ENCODE data around the gene MED9. TPM values are rescaled to one million over a fixed set of nuclear protein-coding genes. Genes with fewer than 3 reads are reported as not detected.

MED9 gene
- polyA plus RNA-seq, 1 of the 3 experiments (the other 2 are of a cell fraction): 10.1 TPM

GRCh38 chr17:17487998-17488397, 11.2 kb downstream of the MED9 start:
- no peak overlapping the region for H2AFZ ChIP-seq (ENCODE audit: low read depth)
- H3K4me2 ChIP-seq: no peak overlapping the region
- no peaks in the 10 kb centered on the region for H3K4me1 ChIP-seq (ENCODE audit: control insufficient read depth in 1 of 2, insufficient read depth in 2 of 2, low read depth in 1 of 2, low read length in 1 of 2)
- 71% methylated on average over 2 of the region's 2 CpGs for WGBS (ENCODE audit: low lambda C conversion rate)
- peaks cover 31% of the 10 kb centered on the region for H3K79me2 ChIP-seq (ENCODE audit: insufficient read depth)
- ChIA-PET POLR2A (no interaction called here), CTCF (interaction anchor here (1.1 kb wide), 1 partner anchor 82 kb away, joined by 5 read pairs; no protein-coding TSS in a partner anchor)
- H3K36me3 ChIP-seq (replicated peaks in 1 of 2; ENCODE audit: control insufficient read depth in 1 of 2, insufficient read depth in 2 of 2, low read length in 1 of 2): peaks cover 3 to 37% of the 10 kb centered on the region in 2 experiments
- DNase-seq: no peak
- peaks cover 8% of the 10 kb centered on the region; the same call in 1 of the 2 replicates for H4K20me1 ChIP-seq (ENCODE audit: insufficient read depth)
- no peaks in the 10 kb centered on the region for H3K9me3 ChIP-seq
- H3K4me3 ChIP-seq (ENCODE audit: low read depth in 2 of 2, low read length in 1 of 2): no peak overlapping the region
- H3F3A ChIP-seq (replicated peaks; ENCODE audit: insufficient read depth): peaks cover 2% of the 10 kb centered on the region
- H3K9ac ChIP-seq: no peak overlapping the region
- H3K27me3 ChIP-seq (ENCODE audit: insufficient read depth): no peaks in the 10 kb centered on the region
- no peak overlapping the region for H3K27ac ChIP-seq (ENCODE audit: low read depth in 2 of 2, low read length in 1 of 2)
- no peaks in the 10 kb centered on the region for H3K9me2 ChIP-seq
- TF ChIP-seq MAX (IDR thresholded peaks at IDR 0.05; ENCODE audit: low read depth) (no peak), RXRA (IDR thresholded peaks at IDR 0.05; ENCODE audit: borderline replicate concordance, low read depth) (no peak), EZH2phosphoT487 (IDR thresholded peaks at IDR 0.05; ENCODE audit: borderline replicate concordance, low read depth) (no peak), IRF3 (IDR thresholded peaks at IDR 0.05; ENCODE audit: low read depth, low read length) (no peak), FOXJ3 (CRISPR knock-in tag; IDR thresholded peaks at IDR 0.05) (no peak), USF2 (IDR thresholded peaks at IDR 0.05; ENCODE audit: borderline replicate concordance, low read depth, low read length) (no peak), CHD2 (IDR thresholded peaks at IDR 0.05; ENCODE audit: low read length, partially characterized antibody) (no peak), ZBTB33 (IDR thresholded peaks at IDR 0.05; ENCODE audit: borderline replicate concordance, low read depth) (no peak), FOSL2 (IDR thresholded peaks at IDR 0.05; ENCODE audit: borderline replicate concordance, low read depth) (no peak), MXI1 (IDR thresholded peaks at IDR 0.05; ENCODE audit: low read depth, low read length) (no peak), REST (IDR thresholded peaks at IDR 0.05; ENCODE audit: low read depth, low read length) (no peak), GATA2 (CRISPR knock-in tag; IDR thresholded peaks at IDR 0.05) (no peak), USF1 (IDR thresholded peaks at IDR 0.05; ENCODE audit: borderline replicate concordance, low read depth) (no peak), RFX5 (IDR thresholded peaks at IDR 0.05; ENCODE audit: low read length) (no peak)
